ENCODE results near the gene KYNU.

DNA sequence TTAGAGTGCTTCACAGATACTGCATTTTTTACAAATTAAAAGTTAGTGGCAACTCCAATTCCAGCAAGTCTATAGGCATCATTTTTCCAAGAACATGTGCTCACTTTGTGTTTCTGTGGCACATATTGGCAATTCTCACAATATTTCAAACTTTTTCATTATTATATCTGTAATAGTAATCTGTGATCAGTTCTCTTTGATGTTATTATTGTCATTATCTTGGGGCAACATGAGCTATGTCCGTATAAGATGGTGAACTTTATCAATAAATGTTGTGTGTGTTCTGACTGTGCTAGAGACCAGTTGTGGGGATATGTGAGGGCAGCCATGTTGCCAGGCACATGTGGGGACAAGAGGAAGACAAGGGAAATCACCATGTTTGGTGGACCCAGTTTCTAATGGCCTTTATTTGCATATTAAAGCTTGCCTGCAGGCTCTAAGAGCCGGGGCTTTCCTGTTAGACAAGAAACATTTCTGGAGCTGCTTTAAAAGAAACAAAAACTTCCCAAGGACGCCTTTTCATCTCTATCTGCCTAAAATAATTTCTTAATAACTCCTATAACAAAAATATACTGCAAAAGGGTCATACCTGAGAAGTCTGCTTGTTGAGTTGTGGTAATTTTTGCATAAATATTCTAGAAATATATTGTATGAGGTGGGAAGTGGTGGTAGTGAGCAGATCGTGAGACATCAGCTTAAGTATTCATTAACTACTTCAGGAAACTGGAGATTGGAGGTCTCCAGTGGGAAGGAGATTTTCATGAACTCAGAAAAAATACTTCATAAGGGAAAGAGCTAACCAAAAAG, 37.2 kb downstream of the KYNU start:
- no peak for TF ChIP-seq POLR2A (IDR thresholded peaks at IDR 0.05; ENCODE audit: low read depth, low read length)
- no peak for TF ChIP-seq SPI1 (IDR thresholded peaks at IDR 0.05; ENCODE audit: low read depth, low read length)
- TF ChIP-seq POLR2AphosphoS5 (IDR thresholded peaks at IDR 0.05; ENCODE audit: low read depth, low read length): no peak
- TF ChIP-seq TAF1 (IDR thresholded peaks at IDR 0.05; ENCODE audit: low read depth, low read length): peak; percentile 64

Data from GM12891 (cell line).